ENCODE results near the gene KRT38. TPM values are rescaled to one million over a fixed set of nuclear protein-coding genes. Genes with fewer than 3 reads are reported as not detected.
"Not testable (repeated sequence)": the region's sequence is repeated elsewhere in the genome, so short reads cannot be mapped to it uniquely, and the experiment has no call there.

Gene KRT38
- polyA plus RNA-seq, 4 donors = not detected

- no peak for DNase-seq (ENCODE audit: low read depth in 4 of 4, low spot score in 3 of 4)
Observed at GRCh38 chr17:41424111-41424635, 16.6 kb downstream of the KRT38 start, which contains the start of gene KRT37. KRT37 (minus strand) TSS chr17:41424585; CDS start chr17:41424523, 62 bp downstream.

GRCh38 chr17:41422586-41422985 lies 18.2 kb downstream of the KRT38 start:
- DNase-seq (ENCODE audit: low read depth in 4 of 4, low spot score in 3 of 4) = not testable (repeated sequence)

GRCh38 chr17:41421617-41422016 lies 19.2 kb downstream of the KRT38 start:
- DNase-seq (ENCODE audit: low read depth in 4 of 4, low spot score in 3 of 4) = no peak

- DNase-seq (ENCODE audit: low read depth in 4 of 4, low spot score in 3 of 4) = no peak
Observed at GRCh38 chr17:41421116-41421515, 19.7 kb downstream of the KRT38 start.

- no peak for DNase-seq (ENCODE audit: low read depth in 4 of 4, low spot score in 3 of 4)
Observed at GRCh38 chr17:41420134-41420533, 20.6 kb downstream of the KRT38 start.

GRCh38 chr17:41419716-41420115 lies 21.1 kb downstream of the KRT38 start:
- no peak for DNase-seq (ENCODE audit: low read depth in 4 of 4, low spot score in 3 of 4)

- DNase-seq (ENCODE audit: low read depth in 4 of 4, low spot score in 3 of 4) = no peak
Observed at GRCh38 chr17:41418116-41418860, 22.5 kb downstream of the KRT38 start.

- no peak for DNase-seq (ENCODE audit: low read depth in 4 of 4, low spot score in 3 of 4)
Observed at GRCh38 chr17:41417576-41418015, 23.2 kb downstream of the KRT38 start.

- no peak for DNase-seq (ENCODE audit: low read depth in 4 of 4, low spot score in 3 of 4)
Observed at GRCh38 chr17:41417127-41417526, 23.7 kb downstream of the KRT38 start.

- no peak for DNase-seq (ENCODE audit: low read depth in 4 of 4, low spot score in 3 of 4)
Observed at GRCh38 chr17:41416479-41416878, 24.3 kb downstream of the KRT38 start.

GRCh38 chr17:41415833-41416335 lies 24.9 kb downstream of the KRT38 start:
- DNase-seq (ENCODE audit: low read depth in 4 of 4, low spot score in 3 of 4) = no peak

GRCh38 chr17:41415411-41415810 lies 25.4 kb downstream of the KRT38 start:
- no peak for DNase-seq (ENCODE audit: low read depth in 4 of 4, low spot score in 3 of 4)

GRCh38 chr17:41413982-41414381 lies 26.8 kb downstream of the KRT38 start:
- no peak for DNase-seq (ENCODE audit: low read depth in 4 of 4, low spot score in 3 of 4)

GRCh38 chr17:41413353-41413957 lies 27.3 kb downstream of the KRT38 start:
- DNase-seq (ENCODE audit: low read depth in 4 of 4, low spot score in 3 of 4) = no peak

- DNase-seq (ENCODE audit: low read depth in 4 of 4, low spot score in 3 of 4) = no peak
Observed at GRCh38 chr17:41411072-41411840, 29.5 kb downstream of the KRT38 start.

- no peak for DNase-seq (ENCODE audit: low read depth in 4 of 4, low spot score in 3 of 4)
Observed at GRCh38 chr17:41407226-41407625, 33.6 kb downstream of the KRT38 start.

- DNase-seq (ENCODE audit: low read depth in 4 of 4, low spot score in 3 of 4) = no peak
Observed at GRCh38 chr17:41406205-41406604, 34.6 kb downstream of the KRT38 start.

- no peak for DNase-seq (ENCODE audit: low read depth in 4 of 4, low spot score in 3 of 4)
Observed at GRCh38 chr17:41404024-41404671, 36.6 kb downstream of the KRT38 start.

GRCh38 chr17:41403404-41404023 lies 37.3 kb downstream of the KRT38 start:
- no peak for DNase-seq (ENCODE audit: low read depth in 4 of 4, low spot score in 3 of 4)

GRCh38 chr17:41402161-41402560 lies 38.6 kb downstream of the KRT38 start:
- DNase-seq (ENCODE audit: low read depth in 4 of 4, low spot score in 3 of 4) = no peak

Data from left renal pelvis (tissue), 4 donors.